VCaP (cell line): Measurements from ENCODE around the gene TTLL12.

ENCODE experiments used
- H3K27ac ChIP-seq: fragments of 450-650 bp; 2 replicates; pipeline ENCODE4 v1.5.1; 2017
- TF ChIP-seq, protein P1 (sequence below): fragments of 450-650 bp; conservative IDR thresholded peaks from 2 replicates; pipeline ENCODE4 v1.5.1; 2017; ENCODE audit warnings: mild to moderate bottlenecking, moderate library complexity

TTLL12 gene

DNA sequence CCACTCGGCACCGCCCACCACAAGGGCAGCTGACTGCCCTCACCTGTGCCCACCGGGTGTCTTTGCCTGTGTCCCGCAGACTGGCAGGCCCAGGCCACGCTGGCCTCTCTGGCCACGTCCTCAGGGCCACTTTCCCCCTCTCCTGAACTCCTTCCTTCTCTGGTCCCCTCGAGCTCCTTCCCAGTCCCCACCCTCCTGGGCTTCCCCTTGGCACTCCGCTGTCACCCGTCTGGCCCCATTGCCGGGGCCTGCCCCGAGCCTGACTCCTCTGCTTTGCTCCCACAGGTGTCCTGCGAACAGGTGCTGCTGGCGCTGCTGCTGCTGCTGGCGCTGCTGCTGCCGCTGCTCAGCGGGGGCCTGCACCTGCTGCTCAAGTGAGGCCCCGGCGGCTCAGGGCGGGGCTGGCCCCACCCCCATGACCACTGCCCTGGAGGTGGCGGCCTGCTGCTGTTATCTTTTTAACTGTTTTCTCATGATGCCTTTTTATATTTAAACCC is 58.0 kb downstream of the TTLL12 start:
- TF ChIP-seq, protein P1, sequence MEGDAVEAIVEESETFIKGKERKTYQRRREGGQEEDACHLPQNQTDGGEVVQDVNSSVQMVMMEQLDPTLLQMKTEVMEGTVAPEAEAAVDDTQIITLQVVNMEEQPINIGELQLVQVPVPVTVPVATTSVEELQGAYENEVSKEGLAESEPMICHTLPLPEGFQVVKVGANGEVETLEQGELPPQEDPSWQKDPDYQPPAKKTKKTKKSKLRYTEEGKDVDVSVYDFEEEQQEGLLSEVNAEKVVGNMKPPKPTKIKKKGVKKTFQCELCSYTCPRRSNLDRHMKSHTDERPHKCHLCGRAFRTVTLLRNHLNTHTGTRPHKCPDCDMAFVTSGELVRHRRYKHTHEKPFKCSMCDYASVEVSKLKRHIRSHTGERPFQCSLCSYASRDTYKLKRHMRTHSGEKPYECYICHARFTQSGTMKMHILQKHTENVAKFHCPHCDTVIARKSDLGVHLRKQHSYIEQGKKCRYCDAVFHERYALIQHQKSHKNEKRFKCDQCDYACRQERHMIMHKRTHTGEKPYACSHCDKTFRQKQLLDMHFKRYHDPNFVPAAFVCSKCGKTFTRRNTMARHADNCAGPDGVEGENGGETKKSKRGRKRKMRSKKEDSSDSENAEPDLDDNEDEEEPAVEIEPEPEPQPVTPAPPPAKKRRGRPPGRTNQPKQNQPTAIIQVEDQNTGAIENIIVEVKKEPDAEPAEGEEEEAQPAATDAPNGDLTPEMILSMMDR = no peak
- peak overlapping the region; percentile 15 for H3K27ac ChIP-seq

DNA sequence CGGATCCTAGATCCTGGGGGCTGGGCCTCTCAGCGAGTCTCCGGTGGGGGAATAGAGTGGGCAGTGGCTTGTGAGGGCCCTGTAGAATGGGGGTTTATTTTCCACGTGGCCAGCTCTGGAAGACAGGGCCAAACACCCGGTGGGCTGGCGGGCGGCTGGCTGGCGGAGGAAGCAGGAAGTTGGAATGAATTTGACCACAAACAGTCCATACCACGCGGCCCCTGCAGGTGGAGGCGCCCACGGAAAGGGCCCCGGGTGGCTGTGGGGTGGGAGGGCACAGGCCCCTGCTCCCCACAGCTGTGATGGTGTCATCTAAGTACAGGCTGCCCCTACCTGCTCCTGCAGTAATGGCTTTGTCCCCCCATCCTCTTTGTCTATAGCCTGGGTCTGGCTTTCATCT is 58.8 kb downstream of the TTLL12 start:
- H3K27ac ChIP-seq = no peak overlapping the region
- TF ChIP-seq, protein P1 = no peak

DNA sequence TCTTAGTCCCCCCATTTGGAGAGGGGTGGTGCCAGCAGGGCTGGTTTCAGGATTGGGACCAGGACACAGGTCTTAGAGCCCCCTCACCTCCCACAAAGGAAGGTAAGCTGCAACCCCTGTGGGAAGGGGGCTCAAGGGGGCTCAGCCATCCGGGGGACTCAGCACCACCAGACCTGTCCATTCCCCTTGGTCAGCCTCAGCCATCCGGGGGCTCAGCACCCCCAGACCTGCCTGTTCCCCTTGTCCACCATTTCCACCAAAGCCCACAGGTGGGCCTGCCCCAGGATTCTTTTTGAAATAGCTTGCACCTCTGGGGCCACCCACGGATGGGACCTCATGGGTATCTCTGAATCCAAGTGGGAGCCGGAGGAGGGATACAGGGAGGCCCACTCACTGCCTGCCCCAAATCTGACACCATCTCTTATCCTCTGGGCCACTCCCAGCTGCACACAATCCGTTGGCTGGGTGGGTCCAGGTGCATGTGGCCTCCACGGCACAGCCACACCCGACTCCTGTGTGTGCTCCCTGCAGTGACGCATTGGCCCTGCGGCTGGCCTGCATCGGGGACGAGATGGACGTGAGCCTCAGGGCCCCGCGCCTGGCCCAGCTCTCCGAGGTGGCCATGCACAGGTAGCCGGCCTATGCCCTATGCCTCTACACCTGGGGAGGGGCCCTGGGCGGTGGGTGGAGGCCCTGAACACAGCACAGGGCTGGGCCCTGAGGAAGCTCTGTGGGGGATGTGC is 59.6 kb downstream of the TTLL12 start:
- H3K27ac ChIP-seq = peak overlapping the region; percentile 3; the same call in 1 of the 2 replicates
- TF ChIP-seq, protein P1 = no peak

DNA sequence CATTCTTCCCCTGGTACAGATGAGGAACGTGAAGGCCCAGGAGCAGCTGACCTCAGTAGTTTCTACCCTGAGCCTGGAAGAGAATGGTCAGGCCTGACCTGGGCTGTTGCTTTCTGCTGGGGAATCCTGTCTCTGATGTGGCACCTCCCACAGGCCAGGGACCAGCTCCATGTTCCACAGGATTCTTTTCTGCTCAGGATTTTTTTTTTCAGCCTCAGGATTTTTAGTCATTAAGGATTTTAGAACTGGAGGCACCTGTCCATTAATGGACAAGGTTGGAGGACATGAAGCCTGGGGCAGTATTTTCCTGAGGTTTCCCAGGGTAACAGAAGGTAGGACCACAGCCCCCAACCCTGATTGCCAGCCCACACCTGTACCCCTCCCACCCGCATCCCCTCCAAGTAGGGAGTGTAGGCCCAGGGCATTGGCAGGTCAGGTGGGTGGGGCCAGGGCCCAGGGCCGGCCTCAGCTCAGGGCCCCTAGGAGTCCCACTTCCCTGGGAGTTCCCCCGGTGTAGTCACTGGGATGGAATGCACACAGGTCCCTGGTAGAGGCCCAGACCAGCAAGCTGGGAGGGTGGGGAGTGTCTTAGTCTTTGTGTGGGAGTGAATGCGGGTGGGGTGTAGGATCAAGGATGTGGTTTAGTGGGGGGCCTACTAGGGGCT is 60.3 kb downstream of the TTLL12 start:
- H3K27ac ChIP-seq = peak overlapping the region; percentile 3; the same call in 1 of the 2 replicates
- TF ChIP-seq, protein P1 = no peak

DNA sequence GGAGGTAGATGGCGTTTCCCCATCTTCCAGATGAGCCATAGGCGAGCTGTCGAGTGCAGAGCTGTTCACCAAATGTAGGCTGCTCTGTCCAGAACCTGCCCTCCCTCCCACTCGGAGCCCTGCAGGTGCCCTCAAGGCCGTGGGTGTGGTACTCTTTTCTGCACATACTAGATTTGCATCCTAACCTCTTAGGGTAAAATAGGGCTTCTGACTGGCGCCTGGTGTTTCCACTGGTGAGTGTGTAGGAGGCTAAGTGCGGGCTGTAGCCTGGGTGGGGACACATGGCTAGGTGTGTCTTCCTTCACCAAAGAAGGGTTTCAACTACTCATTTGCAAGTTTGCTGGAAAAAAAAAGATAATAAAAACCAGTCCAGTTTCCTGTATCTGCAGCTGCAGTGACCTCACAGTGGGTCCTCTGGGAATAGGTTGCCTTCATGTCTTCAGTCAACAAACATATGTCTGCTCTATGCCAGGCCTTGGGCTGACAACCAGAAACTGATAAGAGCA is 67.9 kb downstream of the TTLL12 start:
- TF ChIP-seq, protein P1 = no peak
- H3K27ac ChIP-seq = peak overlapping the region; percentile 98

DNA sequence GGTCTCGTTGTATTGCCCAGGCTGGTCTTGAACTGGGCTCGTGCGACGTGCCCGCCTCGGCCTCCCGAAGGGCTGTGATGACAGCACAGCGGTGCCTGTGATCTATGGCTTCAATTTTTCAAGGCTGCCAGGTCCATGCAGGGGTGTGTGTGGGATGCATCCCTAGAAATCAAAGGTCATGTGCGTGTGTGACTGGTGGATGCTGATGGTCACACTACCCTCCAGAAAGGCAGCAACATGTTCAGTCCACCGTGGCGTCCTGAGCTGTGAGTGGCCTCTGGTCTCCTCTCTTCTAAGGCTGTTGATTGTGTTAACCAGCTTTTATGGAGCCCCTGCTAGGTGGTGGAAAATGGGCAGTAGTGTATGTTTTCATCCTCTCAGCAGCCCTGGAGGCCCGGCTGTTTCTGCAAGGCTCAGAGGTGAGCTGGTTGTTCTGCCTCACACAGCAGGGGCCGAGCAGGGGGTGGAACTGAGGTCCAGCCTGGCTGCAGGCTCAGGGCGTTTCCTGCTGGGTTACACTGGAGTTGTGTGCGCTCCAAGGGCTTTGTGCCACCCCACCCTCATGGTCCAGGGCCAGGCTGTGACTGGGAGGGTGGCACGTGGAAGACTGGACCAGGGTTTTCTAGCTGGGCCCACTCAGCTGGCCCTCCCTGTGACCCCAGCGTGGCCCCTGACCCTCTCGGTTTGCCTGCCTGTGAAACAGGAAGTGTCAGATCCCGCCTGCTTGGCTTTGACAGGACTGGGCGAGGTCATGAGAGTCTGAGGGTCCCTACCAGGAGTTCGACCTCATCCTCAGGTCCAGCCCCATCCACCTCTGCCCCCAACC is 68.7 kb downstream of the TTLL12 start:
- H3K27ac ChIP-seq = peak overlapping the region; percentile 98

More for the DNA sequence above, 68.7 kb downstream of the TTLL12 start:
- TF ChIP-seq, protein P1 = no peak
